Measurements from ENCODE around the gene KRTAP16-1. TPM values are rescaled to one million over a fixed set of nuclear protein-coding genes. Genes with fewer than 3 reads are reported as not detected.

The KRTAP16-1 gene
- total and polyA plus RNA-seq, 12 donors: not detected

DNA sequence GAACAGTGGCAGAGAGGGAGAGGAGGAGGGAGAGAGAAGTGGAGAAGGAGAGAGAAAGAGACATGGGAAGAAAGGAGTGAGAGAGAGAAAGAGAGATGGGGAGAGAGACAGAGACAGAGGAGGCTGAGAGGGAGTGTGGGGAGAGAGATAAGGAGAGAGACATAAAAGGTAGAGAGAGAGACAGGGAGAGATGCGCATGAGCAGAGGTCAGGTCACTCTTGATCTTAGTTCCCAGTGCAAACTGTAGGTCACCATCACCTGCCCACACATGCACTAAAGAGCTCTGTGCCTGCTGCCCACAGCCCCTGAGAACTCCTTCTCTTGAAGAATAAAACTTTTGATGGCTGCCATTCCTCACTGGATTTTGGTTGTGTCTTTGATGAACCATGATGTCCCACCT is 26.6 kb upstream of the KRTAP16-1 start:
- Histone ChIP-seq H3K4me3 (no peak overlapping the region), H3K27me3 (peaks cover 0 to 50% (median 6%) of the 10 kb centered on the region in 7 donors), H3K9me3 (no peaks in the 10 kb centered on the region), H3K4me1 (peaks cover 0 to 20% (median 0%) of the 10 kb centered on the region in 9 donors), H3K27ac (no peak overlapping the region), H3K36me3 (no peaks in the 10 kb centered on the region)
- DNase-seq (no peak), ATAC-seq (no peak)
- TF ChIP-seq CTCF (IDR thresholded peaks at IDR 0.05): no peak
- intact Hi-C loops (cut with DNase I): no loop called here
- 80 to 91% methylated on average over 1 of the region's 1 CpG for WGBS, 2 donors

- no peaks in the 10 kb centered on the region for H3K36me3 ChIP-seq
- peaks cover 0 to 41% (median 0%) of the 10 kb centered on the region in 7 donors for H3K27me3 ChIP-seq
- no peak for ATAC-seq
- H3K27ac ChIP-seq: no peak overlapping the region
- no peaks in the 10 kb centered on the region for H3K9me3 ChIP-seq
- H3K4me3 ChIP-seq: no peak overlapping the region
- intact Hi-C loops (cut with DNase I): no loop called here
- WGBS, 2 donors: 62 to 63% methylated on average over 6 of the region's 6 CpGs
- peaks cover 0 to 9% (median 0%) of the 10 kb centered on the region in 9 donors for H3K4me1 ChIP-seq
- DNase-seq: no peak
- no peak for TF ChIP-seq CTCF (IDR thresholded peaks at IDR 0.05)
Measured at GRCh38 chr17:41334385-41335305, 25.5 kb upstream of the KRTAP16-1 start.

DNA sequence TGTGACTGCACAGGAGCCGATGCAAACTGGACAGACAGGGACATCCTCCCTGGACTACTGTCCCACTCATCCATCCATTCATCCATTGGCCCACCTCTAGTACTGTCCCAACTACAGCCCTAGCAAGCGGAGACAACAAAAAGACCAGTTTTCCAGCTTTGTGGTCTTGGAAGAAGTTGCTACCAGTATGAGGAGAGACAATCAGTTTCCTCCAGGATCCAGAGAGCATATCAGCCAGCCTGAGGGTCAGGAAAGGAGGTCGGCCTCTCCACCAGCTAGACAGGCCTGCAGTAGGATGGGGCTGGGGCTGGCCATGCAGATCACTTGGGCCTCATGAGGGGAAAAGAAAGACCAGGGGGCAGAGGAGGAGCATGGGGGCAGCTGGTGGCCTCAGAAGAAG is 24.7 kb upstream of the KRTAP16-1 start:
- no peak overlapping the region for H3K4me3 ChIP-seq
- no peaks in the 10 kb centered on the region for H3K9me3 ChIP-seq
- DNase-seq (no peak), ATAC-seq (no peak)
- WGBS, 2 donors: 88 to 92% methylated on average over 3 of the region's 3 CpGs
- peaks cover 0 to 1% (median 0%) of the 10 kb centered on the region in 9 donors for H3K4me1 ChIP-seq
- H3K27me3 ChIP-seq: peaks cover 0 to 40% (median 0%) of the 10 kb centered on the region in 7 donors
- TF ChIP-seq CTCF (IDR thresholded peaks at IDR 0.05): no peak
- no peaks in the 10 kb centered on the region for H3K36me3 ChIP-seq
- intact Hi-C loops (cut with DNase I): no loop called here
- H3K27ac ChIP-seq: no peak overlapping the region

DNA sequence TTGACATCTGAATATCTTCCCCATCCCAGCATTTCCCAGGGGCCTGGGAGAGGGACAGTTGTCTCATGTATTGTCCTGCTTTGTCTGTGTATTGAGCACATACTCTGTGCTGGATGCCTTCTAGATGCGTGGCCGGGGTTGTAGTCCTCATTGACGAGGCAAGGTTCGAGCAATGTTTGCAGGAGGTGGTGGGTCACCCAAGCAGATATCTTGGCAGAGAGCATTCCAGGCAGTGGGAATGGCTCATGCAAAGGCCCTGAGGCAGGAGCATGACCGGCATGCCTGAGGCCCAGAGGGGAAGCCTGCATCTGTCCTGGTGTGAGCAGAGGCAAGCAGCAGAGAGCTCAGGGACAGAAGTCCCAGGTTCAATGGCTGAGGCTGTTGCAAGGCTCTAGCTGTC is 24.0 kb upstream of the KRTAP16-1 start:
- intact Hi-C loops (cut with DNase I): no loop called here

More for the DNA sequence above, 24.0 kb upstream of the KRTAP16-1 start:
- H3K27me3 ChIP-seq: peaks cover 0 to 40% (median 0%) of the 10 kb centered on the region in 7 donors
- no peak for DNase-seq
- no peaks in the 10 kb centered on the region for H3K9me3 ChIP-seq
- WGBS, 2 donors: 94 to 96% methylated on average over 5 of the region's 5 CpGs
- no peaks in the 10 kb centered on the region for H3K36me3 ChIP-seq
- no peak for ATAC-seq
- no peaks in the 10 kb centered on the region for H3K4me1 ChIP-seq
- no peak for TF ChIP-seq CTCF (IDR thresholded peaks at IDR 0.05)
- no peak overlapping the region for H3K27ac ChIP-seq
- no peak overlapping the region for H3K4me3 ChIP-seq

Measured in heart right ventricle (tissue), 16 donors.